K562 (cell line): Measurements from ENCODE around the gene CZIB. TPM values are rescaled to one million over a fixed set of nuclear protein-coding genes. Genes with fewer than 3 reads are reported as not detected.
A peak's percentile ranks its signal among the peaks of the same experiment; 100 is the strongest.

Source experiments
- BHLHE40 ChIP-seq: IDR thresholded peaks from 2 replicates; pipeline ENCODE4 v1.6.1; 2011; ENCODE audit warnings: low read length, improper control_type of control experiment
- BRD4 ChIP-seq: fragments of 200-600 bp; sonication (generic); IDR thresholded peaks from 2 replicates; pipeline ENCODE4 v1.6.1; 2017; ENCODE audit warnings: inconsistent platforms
- C11orf30 ChIP-seq: fragments of 450-650 bp; IDR thresholded peaks from 2 replicates; pipeline ENCODE4 v1.6.1; 2016; ENCODE audit warnings: low read depth, mild to moderate bottlenecking
- CBX2 ChIP-seq: fragments of 200-600 bp; sonication (generic); IDR thresholded peaks from one replicate; pipeline ENCODE4 v1.6.1; 2012; ENCODE audit warnings: mild to moderate bottlenecking, low read length, inconsistent platforms; ENCODE audit not compliant: insufficient read depth, poor library complexity, severe bottlenecking
- CC2D1A ChIP-seq: fragments of 450-650 bp; IDR thresholded peaks from 2 replicates; pipeline ENCODE4 v1.6.1; 2017; ENCODE audit warnings: mild to moderate bottlenecking
- HNRNPLL ChIP-seq: fragments of 200-400 bp; formaldehyde crosslinking; IDR thresholded peaks from 2 replicates; pipeline ENCODE4 v1.6.1; 2017; ENCODE audit warnings: low read length, low read depth, mild to moderate bottlenecking; ENCODE audit not compliant: poor library complexity, severe bottlenecking
- KDM4B ChIP-seq, 2 experiments: fragments of 450-650 bp in 1 of 2; sonication (generic) in 1 of 2; IDR thresholded peaks; 2 replicates each; pipeline ENCODE4 v1.6.1; 2016 to 2017; ENCODE audit warnings: borderline replicate concordance in 2 of 2, antibody characterized with exemption in 1 of 2, low read depth in 1 of 2, mild to moderate bottlenecking in 1 of 2
- MCM2 ChIP-seq: fragments of 450-650 bp; IDR thresholded peaks from 2 replicates; pipeline ENCODE4 v1.6.1; 2017; ENCODE audit warnings: low read depth, mild to moderate bottlenecking
- NR1H2 ChIP-seq: sonication (generic); formaldehyde crosslinking; IDR thresholded peaks from 2 replicates; pipeline ENCODE4 v1.4.0; 2020; ENCODE audit warnings: mild to moderate bottlenecking, missing genetic modification reagents
- POLR2AphosphoS2 ChIP-seq: IDR thresholded peaks from 2 replicates; pipeline ENCODE4 v1.6.1; 2012; ENCODE audit warnings: low read length, improper control_type of control experiment
- POLR2B ChIP-seq: fragments of 450-650 bp; IDR thresholded peaks from 2 replicates; pipeline ENCODE4 v1.6.1; 2018; ENCODE audit warnings: low read depth; ENCODE audit not compliant: partially characterized antibody
- RAD21 ChIP-seq, 2 experiments: fragments of 250-450 bp in 1 of 2; fragments of 450-650 bp in 1 of 2; sonication (Bioruptor Pico) in 1 of 2; formaldehyde crosslinking in 1 of 2; IDR thresholded peaks in 1 of 2; conservative IDR thresholded peaks in 1 of 2; 2 replicates each; pipeline versions ENCODE4 v1.4.0 to v1.8.0; 2020 to 2022; ENCODE audit warnings: mild to moderate bottlenecking in 2 of 2, moderate library complexity in 1 of 2
- RBM14 ChIP-seq: fragments of 200-400 bp; formaldehyde crosslinking; IDR thresholded peaks from 2 replicates; pipeline ENCODE4 v1.6.1; 2018; ENCODE audit warnings: low read depth, mild to moderate bottlenecking, low read length, moderate library complexity, borderline replicate concordance; ENCODE audit not compliant: insufficient read depth
- SPI1 ChIP-seq: IDR thresholded peaks from 2 replicates; pipeline ENCODE4 v1.6.1; 2011; ENCODE audit warnings: low read depth, low read length, control low read depth, borderline replicate concordance
- TAF1 ChIP-seq: IDR thresholded peaks from 2 replicates; pipeline ENCODE4 v1.6.1; 2011; ENCODE audit warnings: mild to moderate bottlenecking, low read length, moderate library complexity; ENCODE audit not compliant: insufficient read depth, control insufficient read depth, severe bottlenecking; ENCODE audit errors: extremely low read depth
- ZBTB1 ChIP-seq: sonication (generic); formaldehyde crosslinking; IDR thresholded peaks from 2 replicates; pipeline ENCODE4 v1.8.1; 2023; ENCODE audit warnings: missing genetic modification reagents, low read depth, mild to moderate bottlenecking, borderline replicate concordance
- ZNF175 ChIP-seq: fragments of 200-800 bp; sonication (Bioruptor generic); IDR thresholded peaks from 2 replicates; pipeline ENCODE4 v1.6.1; 2016; ENCODE audit warnings: low read depth, mild to moderate bottlenecking, missing genetic modification characterization, missing compliant biosample characterization
- ZNF75A ChIP-seq: fragments of 450-650 bp; formaldehyde crosslinking; IDR thresholded peaks from 2 replicates; pipeline ENCODE4 v1.4.0; 2020; ENCODE audit warnings: mild to moderate bottlenecking
- polyA plus RNA-seq, 8 experiments: library from polyadenylated mRNA; depleted of rRNA in 4 of 8; stranded (reverse) in 5 of 8; unstranded in 3 of 8; fragments of >200 nt; fragmentation: Nextera tagmentation in 2 of 8; fragmentation: Illumina TruSeq in 1 of 8; extraction: Ambion mirVana in 2 of 8; extraction: Trizol in 1 of 8; gene quantifications; 2 replicates each; pipeline versions ENCODE4 v1.2.1 to v1.2.3, GENCODE V29; 2011 to 2014; ENCODE audit warnings: inconsistent platforms in 1 of 8, missing spikeins in 1 of 8
- total RNA-seq, 7 experiments: library from RNA; depleted of rRNA in 6 of 7; stranded (reverse); fragments of >200 nt in 6 of 7; fragmentation: Illumina TruSeq in 2 of 7; extraction: Trizol in 2 of 7; gene quantifications; 2 replicates each; pipeline versions ENCODE4 v1.2.1 to v1.2.3, GENCODE V29; 2011 to 2021; ENCODE audit warnings: low replicate concordance in 1 of 7
- TF ChIP-seq, protein P1 (sequence below): sonication (generic); formaldehyde crosslinking; IDR thresholded peaks from 2 replicates; pipeline ENCODE4 v1.8.0; 2023; ENCODE audit warnings: mild to moderate bottlenecking, missing genetic modification reagents
- TF ChIP-seq, protein P2 (sequence below): sonication (generic); formaldehyde crosslinking; IDR thresholded peaks from 2 replicates; pipeline ENCODE4 v1.8.0; 2022; ENCODE audit warnings: mild to moderate bottlenecking, low read depth, missing genetic modification reagents

The CZIB gene
- total and polyA plus RNA-seq, 9 of the 15 experiments (the other 6 are each of a cell fraction or from before 2014, with no cell fraction given), result 52.6 to 111 (median 80.0) TPM

DNA sequence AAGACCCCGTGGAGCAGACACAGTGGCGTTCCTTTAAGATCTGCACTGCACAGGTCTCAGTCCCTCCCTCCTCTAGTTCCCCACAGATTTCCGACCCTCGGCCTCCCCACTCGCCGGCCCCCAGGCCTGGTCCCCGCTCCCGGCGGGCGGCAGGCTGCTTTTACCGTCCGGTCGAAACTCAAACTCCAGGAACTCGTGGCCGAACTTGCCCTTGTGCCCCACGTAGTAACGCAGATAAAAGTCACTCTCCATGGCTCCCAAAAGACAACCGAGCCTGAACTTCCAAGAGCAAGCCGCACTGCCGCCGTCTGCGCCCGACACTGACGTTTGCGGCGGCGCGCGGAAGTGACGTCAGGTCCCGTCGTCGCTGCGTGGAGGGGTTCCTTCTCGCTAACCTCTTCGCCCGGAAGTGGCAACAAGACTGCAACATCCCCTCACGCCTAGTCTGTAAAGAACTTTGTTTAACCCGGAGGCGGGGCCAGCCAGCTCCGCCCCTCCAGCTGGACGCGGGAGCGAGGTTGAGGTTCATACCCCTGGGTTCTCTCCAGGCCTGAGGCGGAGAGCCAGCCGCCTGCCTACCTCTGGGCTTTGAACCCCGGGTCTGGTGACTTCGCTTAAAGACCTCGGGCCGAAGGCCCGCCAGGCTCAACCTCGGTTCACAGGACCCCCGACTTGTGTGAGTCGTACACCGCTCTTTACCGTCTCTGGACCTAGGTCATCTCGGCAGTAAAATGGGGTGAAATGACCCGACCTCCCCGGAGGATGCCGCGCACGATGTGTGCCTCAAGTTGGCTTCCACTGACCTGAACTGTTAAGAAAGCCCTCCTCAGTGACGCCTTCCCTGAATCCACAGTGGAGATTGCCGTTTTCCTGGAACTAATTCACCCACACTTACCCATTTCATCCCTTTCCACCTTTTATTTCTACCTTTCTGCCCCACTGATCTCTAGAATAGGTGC lies 18.0 kb upstream of the CZIB start, which contains the start of gene MAGOH (continued):
- TF ChIP-seq RAD21 (CRISPR knock-in tag; conservative IDR thresholded peaks at IDR 0.05 in 1 of 2, IDR thresholded peaks at IDR 0.05 in 1 of 2) (no peak), RBM14 (no peak), CBX2 (no peak), POLR2AphosphoS2 (peak; percentile 61; the same call in 1 of the 2 replicates), C11orf30 (peak; percentile 99), POLR2B (peak; percentile 76), HNRNPLL (peak; percentile 52), MCM2 (no peak), BHLHE40 (no peak), KDM4B (IDR thresholded peaks at IDR 0.05; ENCODE audit: borderline replicate concordance in 2 of 2, low read depth in 1 of 2) (peak in 1 of 2 experiments; percentile 89; a peak in 2 of 4 replicates), CC2D1A (peak; percentile 48; the same call in 1 of the 2 replicates), ZBTB1 (CRISPR knock-in tag) (no peak), SPI1 (peak; percentile 52; the same call in 1 of the 2 replicates), TAF1 (peak; percentile 93), ZNF75A (no peak), ZNF175 (CRISPR knock-in tag) (0 out of 2 replicates have a peak, but pooled peaks have one; percentile 42), NR1H2 (no peak), BRD4 (peak; percentile 8; the same call in 1 of the 2 replicates)
- TF ChIP-seq, protein P1, sequence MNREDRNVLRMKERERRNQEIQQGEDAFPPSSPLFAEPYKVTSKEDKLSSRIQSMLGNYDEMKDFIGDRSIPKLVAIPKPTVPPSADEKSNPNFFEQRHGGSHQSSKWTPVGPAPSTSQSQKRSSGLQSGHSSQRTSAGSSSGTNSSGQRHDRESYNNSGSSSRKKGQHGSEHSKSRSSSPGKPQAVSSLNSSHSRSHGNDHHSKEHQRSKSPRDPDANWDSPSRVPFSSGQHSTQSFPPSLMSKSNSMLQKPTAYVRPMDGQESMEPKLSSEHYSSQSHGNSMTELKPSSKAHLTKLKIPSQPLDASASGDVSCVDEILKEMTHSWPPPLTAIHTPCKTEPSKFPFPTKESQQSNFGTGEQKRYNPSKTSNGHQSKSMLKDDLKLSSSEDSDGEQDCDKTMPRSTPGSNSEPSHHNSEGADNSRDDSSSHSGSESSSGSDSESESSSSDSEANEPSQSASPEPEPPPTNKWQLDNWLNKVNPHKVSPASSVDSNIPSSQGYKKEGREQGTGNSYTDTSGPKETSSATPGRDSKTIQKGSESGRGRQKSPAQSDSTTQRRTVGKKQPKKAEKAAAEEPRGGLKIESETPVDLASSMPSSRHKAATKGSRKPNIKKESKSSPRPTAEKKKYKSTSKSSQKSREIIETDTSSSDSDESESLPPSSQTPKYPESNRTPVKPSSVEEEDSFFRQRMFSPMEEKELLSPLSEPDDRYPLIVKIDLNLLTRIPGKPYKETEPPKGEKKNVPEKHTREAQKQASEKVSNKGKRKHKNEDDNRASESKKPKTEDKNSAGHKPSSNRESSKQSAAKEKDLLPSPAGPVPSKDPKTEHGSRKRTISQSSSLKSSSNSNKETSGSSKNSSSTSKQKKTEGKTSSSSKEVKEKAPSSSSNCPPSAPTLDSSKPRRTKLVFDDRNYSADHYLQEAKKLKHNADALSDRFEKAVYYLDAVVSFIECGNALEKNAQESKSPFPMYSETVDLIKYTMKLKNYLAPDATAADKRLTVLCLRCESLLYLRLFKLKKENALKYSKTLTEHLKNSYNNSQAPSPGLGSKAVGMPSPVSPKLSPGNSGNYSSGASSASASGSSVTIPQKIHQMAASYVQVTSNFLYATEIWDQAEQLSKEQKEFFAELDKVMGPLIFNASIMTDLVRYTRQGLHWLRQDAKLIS (CRISPR knock-in tag), result no peak
- TF ChIP-seq, protein P2, sequence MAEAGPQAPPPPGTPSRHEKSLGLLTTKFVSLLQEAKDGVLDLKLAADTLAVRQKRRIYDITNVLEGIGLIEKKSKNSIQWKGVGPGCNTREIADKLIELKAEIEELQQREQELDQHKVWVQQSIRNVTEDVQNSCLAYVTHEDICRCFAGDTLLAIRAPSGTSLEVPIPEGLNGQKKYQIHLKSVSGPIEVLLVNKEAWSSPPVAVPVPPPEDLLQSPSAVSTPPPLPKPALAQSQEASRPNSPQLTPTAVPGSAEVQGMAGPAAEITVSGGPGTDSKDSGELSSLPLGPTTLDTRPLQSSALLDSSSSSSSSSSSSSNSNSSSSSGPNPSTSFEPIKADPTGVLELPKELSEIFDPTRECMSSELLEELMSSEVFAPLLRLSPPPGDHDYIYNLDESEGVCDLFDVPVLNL (CRISPR knock-in tag), result 0 out of 2 replicates have a peak, but pooled peaks have one; percentile 6
